ENCODE data around the gene RANGAP1.
"Not testable (repeated sequence)": the region's sequence is repeated elsewhere in the genome, so short reads cannot be mapped to it uniquely, and the experiment has no call there.

RANGAP1 gene

DNA sequence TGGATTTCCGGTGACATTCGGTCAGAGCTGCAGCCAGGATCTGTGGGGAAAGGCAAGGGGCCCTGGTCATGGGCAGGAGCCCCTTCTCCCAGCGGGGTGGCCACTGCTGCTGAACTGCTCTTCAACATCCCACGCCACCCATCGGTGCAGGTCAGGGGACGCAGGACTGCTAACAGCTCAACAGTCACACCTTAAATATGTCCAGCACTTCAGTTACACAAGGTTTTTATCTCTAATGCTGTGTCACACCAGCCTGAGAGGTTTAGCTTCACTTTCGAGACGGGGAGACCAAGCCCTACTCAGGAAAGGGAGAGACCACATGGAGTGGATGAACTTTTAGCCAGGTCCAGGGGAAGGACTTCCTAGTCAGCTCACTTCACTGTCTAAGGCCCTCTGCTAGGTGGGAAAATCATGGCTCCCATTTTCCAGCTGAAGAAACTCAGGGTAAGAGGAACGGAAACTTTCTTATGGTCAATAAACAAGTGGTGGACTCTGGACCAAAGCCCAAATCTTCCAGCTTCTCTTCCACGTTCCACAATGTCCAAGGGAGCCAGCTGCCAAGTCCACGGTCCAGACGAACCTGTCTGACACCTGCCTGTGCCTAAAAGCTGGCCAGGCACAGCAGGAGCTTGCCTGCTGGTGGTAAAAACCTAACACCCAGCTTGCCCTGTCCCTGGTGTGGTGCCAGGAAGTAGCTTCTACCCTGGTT, 24.3 kb downstream of the RANGAP1 start:
- no peak for DNase-seq

DNA sequence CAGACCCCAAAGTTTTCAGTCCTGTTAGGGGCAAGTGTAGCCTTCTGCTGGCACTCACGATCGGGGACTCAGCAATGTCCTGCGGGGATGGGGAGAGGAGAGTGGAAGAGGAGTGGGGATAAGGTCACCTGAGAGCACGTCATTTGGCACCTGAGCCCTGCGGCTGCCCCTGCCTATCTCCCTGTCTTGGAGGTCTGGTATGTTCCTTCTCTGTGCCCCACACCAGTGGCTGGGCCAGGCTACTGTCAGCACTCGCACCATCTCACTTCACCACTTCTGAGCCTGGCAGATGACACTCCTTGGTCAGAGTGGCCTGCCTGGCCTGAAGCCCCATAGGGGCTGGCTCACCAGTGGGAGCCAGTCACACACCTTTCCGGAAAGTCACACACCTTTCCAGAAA, 25.1 kb downstream of the RANGAP1 start:
- no peak for DNase-seq

DNA sequence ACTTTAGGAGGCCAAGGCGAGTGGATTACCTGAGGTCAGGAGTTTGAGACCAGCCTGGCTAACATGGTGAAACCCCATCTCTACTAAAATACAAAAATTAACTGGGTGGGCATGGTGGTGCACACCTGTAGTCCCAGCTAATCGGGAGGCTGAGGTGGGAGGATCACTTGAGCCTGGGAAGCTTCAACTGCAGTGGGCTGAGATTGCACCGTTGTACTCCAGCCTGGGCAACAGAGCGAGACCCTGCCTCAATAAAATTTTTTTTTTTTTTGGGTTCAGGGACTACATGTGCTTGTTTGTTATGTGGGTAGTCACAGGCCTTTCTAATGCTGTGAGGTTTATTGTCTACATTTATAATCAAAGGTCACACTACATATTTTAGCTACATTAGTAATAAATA, 26.2 kb downstream of the RANGAP1 start:
- DNase-seq, result not testable (repeated sequence)

DNA sequence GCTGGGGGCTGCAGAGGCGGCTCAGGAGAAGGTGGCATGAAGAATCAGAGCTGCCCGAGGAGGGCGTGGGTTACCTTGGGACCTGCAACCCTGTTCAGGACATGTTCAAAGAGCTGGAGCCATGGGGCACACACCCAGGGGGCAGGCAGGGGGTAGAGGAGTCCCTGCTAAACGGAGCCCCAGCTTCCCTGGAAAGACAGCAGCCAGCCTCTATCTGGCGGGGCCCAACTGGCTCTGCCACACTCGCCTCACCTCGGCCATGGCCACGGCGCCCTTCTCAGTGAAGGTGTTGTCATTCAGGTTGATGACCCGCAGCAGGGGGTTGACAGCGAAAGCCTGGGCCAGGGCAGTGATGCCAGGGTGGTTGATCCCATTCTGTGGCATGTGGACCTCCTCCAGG, 28.3 kb downstream of the RANGAP1 start:
- no peak for DNase-seq

DNA sequence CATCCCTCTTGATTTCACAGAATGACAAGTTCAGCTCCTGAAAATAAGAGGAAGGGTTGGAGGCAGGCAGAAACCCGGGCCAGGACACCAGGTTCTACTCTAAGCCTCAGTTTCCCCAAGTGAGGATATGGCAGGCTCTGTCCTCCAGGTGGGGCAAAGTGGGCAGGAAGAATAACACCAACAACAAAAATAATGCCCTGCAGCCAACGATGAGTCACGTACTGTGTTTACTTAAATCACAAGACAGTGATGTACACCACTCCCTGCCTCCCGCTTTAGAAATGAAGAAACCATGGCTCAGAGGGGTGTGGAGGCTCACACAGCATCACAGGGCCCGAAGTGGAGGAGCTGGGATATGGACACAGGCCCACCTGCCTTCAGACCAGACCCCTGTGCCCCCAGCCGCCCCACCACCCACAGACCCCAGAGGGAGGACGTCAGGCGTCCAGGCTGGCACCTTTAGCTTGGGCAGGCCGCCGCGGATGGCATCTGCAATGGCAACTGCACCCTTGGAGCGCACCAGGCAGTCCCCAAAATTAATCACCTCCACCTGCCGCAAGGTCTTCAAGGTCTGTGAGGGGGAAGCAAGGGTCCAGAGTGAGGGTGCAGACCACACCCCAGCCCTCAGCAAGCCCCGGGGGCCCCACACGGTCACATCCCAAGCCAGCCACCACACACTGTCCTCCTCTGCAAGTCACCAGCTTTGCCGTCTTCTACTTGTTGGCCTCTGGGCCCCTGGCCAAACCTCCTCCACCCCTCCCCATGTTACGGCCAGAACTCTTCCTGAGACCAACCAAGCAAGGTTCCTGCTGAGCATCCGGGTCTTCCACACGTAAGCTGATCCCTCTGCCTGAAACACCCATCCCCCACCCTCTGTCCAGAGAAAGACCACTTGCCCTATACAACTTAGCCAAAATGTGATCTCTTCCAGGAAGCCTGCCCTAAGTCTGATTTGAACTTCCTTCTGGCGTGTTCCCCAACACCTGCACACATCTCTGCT, 29.4 kb downstream of the RANGAP1 start:
- no peak for DNase-seq

DNA sequence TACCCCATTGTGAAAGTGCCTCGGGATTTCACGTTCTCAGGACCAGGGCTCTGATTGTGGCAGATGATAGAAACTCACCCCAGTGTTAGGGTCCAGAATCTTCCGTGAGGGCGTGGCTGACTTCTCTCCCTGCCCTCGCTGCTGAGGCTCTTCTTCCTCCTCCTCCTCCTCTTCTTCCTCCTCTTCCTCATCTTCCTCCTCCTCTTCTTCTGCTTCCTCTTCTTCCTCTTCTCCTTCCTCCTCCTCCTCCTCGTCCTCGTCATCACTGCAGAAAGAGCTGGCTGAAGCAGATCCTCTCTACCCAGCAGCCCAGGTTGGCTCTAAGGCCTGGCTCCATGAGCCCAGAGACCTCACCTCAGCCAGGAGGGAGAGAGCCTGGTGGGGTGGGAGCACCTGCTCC, 31.8 kb downstream of the RANGAP1 start:
- DNase-seq, result no peak

DNA sequence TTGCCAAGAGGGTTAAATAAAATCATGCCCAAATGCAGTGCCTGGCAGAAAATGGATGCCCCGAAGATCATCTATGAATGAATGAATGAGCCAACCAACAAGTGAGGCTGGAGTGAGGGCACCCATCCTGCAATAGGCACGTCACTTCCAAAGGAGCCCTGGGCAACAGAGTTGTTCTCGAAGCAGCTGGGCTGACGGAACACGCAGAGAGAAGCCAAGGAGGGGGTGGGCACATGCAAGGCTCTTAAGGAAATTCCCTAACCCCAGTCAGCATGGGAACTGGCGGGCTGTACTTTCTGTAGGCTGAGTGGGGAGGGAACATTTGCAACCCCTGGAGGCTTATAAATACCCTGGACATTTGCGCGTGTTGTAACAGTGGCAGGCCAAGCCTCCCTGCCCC, 33.6 kb downstream of the RANGAP1 start:
- peak in 1 of 56 donors; percentile 14 for DNase-seq

DNA sequence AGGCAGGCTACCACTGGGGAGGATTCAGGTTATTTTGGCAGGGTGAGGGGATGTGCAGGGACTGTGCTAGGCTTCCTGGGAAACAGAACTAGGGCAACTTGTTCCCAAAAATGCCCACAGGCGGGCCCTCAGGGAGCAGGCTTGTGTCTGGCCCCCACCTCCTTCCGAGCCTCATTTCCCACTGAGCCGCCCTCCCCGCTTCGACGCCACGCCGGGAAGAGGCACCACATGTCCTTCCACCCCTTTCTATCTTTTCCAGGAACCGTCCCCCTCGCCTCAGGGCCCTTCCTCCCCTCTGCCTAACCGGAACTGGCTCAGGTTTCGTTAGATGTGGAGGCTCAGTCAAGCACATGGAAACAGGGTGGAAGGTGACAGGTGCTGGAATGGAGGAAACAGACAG, 35.9 kb downstream of the RANGAP1 start:
- no peak for DNase-seq

DNA sequence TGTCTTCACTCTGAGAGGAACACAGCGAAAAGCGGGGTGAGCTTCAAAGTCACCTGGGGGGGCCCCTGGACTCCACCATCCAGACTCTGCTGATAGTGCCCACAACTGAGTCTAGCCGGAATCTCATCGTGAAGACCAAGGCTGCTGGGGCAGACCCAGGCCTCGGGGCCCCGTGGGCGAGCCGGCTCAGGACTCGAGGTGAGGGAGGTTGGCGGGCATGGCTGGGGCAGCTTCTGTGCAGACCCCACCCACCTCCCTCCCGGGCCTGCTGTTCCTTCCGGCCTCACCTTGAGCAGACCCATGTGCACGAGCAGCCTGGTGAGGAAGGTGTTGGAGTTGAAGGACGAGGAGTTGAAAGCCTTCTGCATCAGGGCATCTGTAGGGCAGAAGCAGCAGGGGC, 36.5 kb downstream of the RANGAP1 start:
- no peak for DNase-seq

DNA sequence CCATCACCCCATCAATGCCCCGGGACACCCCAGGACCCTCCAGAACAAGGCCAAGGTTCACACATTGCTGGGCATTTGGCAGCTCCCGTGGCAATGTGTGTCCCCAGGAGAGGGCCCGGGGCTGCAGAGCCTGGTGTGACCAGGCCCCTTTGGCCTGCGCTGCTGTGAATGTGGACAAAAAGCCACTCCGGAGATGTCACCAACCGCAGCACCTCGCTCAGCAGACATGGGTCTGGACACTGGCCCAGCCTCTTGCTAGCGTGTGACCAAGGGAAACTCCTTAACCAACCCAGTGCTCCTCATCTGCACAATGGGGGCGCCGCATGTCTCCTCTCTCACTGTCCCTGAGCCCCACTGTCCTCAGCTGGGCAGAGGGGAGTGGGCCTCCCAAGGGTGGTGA, 37.2 kb downstream of the RANGAP1 start:
- no peak for DNase-seq

DNA sequence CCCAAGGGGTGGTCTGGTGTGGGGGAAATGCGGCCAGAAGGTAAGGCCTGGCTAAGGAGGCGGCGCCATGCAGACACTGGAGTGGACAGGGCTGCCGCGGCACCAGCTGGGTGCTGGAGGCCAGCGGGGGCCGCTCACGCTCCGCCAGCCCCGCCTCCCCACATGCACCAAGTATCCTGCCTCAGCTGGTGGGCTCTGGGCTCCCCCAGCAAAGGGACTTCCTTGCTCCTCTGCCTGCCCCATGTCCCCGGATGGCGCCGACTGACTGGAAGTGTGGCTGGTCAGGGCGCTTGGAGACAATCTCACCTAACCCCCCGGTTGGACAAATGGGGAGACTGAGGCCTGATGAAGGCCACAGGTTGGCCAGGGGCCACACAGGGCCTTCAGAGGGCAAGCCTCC, 37.7 kb downstream of the RANGAP1 start:
- DNase-seq, result no peak

DNA sequence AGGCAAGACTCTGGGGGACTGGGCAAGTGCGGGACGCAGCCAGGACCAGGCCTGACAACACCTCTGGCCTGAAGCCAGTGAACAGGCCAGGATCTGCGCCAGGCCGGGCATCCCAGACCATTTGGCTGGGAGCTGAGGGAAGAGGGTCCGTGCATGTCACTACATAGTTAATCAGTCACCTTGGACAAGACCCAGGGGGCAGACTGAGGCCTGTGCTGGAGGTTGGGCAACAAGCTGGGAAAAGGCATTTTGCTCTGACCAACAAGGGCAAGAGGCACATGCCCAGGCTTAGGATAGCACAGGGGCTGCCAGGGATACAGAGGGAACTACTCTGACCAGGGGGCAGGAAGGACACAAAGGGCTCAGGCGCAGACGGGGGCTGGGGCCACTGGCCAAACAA, 38.3 kb downstream of the RANGAP1 start:
- DNase-seq, result peak in 7 of 56 donors; percentile 11 to 44 (median 26)

DNA sequence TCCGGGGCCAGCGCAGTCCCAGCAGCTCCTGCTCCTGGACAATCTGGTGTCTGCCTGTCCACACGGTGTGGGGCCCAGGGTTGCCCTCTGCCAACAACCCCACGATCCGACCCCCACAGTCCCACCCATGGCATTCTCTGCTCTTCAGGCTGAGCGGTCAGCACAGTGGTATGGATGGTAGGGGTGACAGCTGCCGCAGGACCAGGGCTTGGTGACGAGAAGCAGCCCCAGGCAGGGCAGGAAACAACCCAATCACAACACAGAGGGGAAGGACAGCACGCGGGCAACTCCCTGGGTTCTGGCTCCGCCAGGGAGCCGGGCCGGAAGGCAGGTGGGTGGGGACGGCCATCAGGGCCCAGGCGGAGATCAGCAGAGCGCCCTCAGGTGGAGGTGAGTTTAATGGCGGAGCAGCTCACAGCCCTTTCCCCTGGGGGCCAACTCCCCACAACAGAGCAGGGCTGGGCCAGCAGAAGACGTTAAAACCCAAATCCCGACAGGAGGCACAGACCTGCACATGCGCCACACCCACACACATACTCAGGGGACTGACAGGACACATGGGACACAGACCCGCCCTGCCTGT, 40.0 kb downstream of the RANGAP1 start:
- no peak for DNase-seq

DNA sequence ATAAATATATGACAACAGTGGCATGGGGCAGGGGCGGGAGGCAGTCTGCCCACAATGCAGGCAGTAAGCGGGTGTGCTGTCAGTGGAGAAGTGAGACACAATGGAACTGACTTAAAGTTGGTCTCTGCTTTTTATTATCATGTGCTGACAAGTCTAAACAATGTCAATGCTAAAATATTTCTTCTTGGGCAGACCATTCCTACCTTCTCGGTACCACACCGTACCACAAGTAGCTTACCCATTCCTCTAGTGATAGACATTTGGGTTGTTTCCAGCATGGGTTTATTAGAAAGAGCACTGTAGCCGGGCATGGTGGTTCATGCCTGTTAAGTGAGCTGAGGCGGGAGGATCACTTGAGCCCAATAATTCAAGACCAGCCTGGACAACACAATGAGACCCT, 42.6 kb downstream of the RANGAP1 start:
- DNase-seq, result no peak

DNA sequence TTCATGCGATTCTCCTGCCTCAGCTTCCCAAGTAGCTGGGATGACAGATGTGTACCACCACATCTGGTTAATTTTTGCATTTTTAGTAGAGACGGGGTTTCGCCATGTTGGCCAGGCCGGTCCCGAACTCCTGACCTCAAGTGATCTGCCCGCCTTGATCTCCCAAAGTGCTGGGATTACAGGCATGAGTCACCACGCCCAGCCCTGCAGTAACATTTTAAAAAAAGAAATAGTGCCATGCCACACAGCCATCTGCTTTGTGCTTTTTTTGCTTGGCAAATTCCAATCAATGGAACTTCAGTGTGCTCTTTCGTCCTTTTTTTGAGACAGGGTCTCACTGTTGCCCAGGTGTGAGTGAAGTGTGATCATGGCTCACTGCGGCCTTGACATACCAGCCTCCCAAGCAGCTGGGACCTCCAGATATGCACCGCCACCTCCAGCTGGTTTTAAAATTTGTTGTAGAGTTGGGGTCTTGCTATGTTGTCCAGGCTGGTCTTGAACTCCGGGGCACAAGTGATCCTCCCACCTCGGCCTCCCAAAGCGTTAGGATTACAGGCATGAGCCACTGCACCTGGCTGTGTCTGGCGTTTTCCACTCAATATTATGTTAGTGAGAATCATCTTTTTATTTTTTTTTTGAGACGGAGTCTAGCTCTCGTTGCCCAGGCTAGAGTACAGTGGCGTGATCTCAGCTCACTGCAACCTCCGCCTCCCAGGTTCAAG, 43.4 kb downstream of the RANGAP1 start:
- peak in 1 of 56 donors; percentile 14 for DNase-seq

DNA sequence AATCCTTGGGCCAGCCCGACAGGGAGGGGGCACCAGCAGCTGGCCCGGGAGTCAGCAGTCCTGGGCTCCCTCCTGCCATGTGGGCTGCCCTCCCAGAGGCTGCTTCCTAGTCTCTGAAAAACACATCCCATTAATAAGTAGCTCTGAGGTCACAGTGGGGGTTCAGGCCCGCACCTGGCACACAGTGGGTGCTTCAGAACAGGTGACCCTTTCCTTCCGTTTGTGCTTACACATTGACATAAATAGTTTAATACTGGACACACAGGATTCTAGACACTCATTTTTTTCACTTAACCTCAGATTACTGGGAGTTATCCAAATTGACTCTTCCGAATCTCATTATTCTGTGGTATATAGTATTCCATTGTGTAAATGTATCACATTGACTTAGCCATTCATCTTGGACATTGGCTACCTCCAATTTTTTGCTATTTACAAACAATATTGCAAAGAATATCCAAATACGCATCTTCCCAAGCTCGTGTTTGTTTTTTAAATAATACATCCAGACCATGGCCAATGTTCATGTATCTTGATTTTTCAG, 44.8 kb downstream of the RANGAP1 start:
- DNase-seq, result no peak

DNA sequence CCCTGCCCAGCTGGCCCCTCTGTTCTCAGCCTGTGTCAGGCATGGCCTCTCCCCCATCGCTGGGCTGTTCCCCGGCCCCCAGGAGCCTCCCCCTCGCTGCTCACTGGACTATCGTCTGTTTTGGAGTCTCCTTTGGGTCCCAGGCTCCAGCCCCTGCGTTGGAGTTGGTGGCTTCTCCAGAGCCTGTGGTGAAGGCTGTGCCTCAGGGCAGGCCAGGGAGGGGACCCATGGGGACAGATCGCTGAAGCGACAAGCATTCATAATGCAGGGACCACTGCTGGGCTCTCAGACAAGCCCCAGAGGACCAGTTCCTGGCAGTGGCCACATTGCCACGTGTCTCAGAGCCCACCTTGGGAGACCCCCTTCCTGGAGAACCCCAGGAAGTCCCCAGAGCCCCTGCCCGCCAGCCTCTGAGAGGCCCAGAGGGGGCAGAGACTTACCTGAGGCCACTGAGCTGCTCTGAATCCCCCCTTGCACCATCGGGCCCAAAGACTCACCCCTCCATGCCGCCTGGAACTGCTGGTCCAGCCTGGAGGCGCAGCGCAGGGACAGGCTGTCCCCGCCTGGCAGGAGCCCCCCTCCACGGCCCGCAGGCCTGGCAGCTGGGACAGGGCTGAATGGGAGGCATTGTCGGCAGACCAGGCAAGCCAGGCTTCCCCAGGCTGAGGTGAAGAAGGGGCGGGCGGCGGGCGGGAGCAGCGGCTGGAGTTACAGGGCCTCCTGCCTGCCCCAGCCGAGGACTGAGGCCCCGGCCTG, 45.4 kb downstream of the RANGAP1 start, which contains the start of gene CHADL:
Gene CHADL, minus strand, starts transcription at position 555 of the 756 bp plus-strand sequence. Its CDS starts 50 bp downstream, at position 505.
- peak; percentile 44 to 99 (median 94) for DNase-seq

DNA sequence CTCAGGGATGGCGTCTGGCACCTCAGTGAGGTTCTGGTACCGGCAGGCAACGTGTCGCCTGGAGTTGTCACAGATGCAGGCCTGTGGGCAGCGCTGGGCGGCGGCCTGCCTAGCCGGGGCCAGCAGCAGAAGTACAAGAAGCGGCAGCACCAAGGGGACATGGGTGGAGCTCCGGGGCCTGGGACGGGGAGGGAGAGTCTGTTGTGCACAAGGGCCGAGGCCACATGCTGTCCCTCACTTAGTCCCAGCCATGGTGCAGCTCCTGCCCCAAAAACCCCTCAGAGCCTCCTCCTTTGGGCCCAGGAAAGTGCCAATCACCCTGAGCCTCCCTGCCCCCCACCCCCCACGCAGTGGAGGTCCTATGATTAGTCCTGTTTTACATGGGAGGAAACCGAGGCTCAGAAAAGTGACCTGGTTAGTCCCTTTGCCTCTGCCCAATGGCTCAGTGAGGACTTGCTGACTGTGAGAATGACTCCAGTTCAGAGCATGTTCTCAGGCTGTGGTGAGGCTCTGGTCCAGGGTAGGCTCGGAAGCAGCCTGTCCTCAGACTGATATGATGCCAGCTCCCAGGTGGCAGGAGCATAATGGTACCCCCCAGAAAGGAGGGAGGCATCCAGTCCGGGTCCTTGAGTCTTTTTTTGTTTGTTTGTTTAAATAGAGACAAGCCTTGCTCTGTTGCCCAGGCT, 46.4 kb downstream of the RANGAP1 start:
- DNase-seq, result peak in 29 of 56 donors; percentile 18 to 65 (median 39)
